SK-N-SH treated with all-trans-retinoic acid at 6 μM for 48 hours (cell line): ENCODE measurements around the gene BCAS2.

Experiments
- ARNTL ChIP-seq: fragments of 450-650 bp; formaldehyde crosslinking; IDR thresholded peaks from 2 replicates; pipeline ENCODE4 v1.5.0; 2020; ENCODE audit warnings: low read depth, mild to moderate bottlenecking, moderate library complexity, borderline replicate concordance
- BACH2 ChIP-seq: fragments of 250-450 bp; sonication (Bioruptor Pico); IDR thresholded peaks from 2 replicates; pipeline ENCODE4 v1.9.0; 2021; ENCODE audit warnings: mild to moderate bottlenecking, borderline replicate concordance
- CREB5 ChIP-seq: fragments of 250-450 bp; sonication (Bioruptor Pico); IDR thresholded peaks from 2 replicates; pipeline ENCODE4 v1.5.1; 2020; ENCODE audit warnings: low read depth, mild to moderate bottlenecking, moderate library complexity
- CSDC2 ChIP-seq: fragments of 250-450 bp; sonication (Bioruptor Pico); IDR thresholded peaks from 2 replicates; pipeline ENCODE4 v1.5.0; 2020; ENCODE audit warnings: mild to moderate bottlenecking, moderate library complexity
- GLIS3 ChIP-seq: fragments of 250-450 bp; sonication (Bioruptor Pico); IDR thresholded peaks from 2 replicates; pipeline ENCODE4 v1.5.0; 2020; ENCODE audit warnings: mild to moderate bottlenecking, moderate library complexity
- PPARA ChIP-seq: fragments of 250-450 bp; sonication (Bioruptor Pico); IDR thresholded peaks from 2 replicates; pipeline ENCODE4 v1.5.0; 2020; ENCODE audit warnings: mild to moderate bottlenecking, borderline replicate concordance
- RARB ChIP-seq: fragments of 250-450 bp; sonication (Bioruptor Pico); IDR thresholded peaks from 2 replicates; pipeline ENCODE4 v1.8.0; 2021; ENCODE audit warnings: mild to moderate bottlenecking, moderate library complexity
- TOX ChIP-seq: fragments of 250-450 bp; sonication (Bioruptor Pico); IDR thresholded peaks from 2 replicates; pipeline ENCODE4 v1.8.0; 2021; ENCODE audit warnings: mild to moderate bottlenecking, moderate library complexity, borderline replicate concordance
- ZC3H10 ChIP-seq: fragments of 250-450 bp; sonication (Bioruptor Pico); IDR thresholded peaks from 2 replicates; pipeline ENCODE4 v1.5.1; 2021; ENCODE audit warnings: mild to moderate bottlenecking, moderate library complexity
- ZFP30 ChIP-seq: fragments of 450-650 bp; formaldehyde crosslinking; IDR thresholded peaks from 2 replicates; pipeline ENCODE4 v1.5.0; 2022; ENCODE audit warnings: mild to moderate bottlenecking, moderate library complexity
- ZNF8 ChIP-seq: fragments of 450-650 bp; formaldehyde crosslinking; IDR thresholded peaks from 2 replicates; pipeline ENCODE4 v1.5.0; 2020; ENCODE audit warnings: mild to moderate bottlenecking, moderate library complexity
- TF ChIP-seq, protein P1 (sequence below): fragments of 250-450 bp; sonication (Bioruptor Pico); IDR thresholded peaks from 2 replicates; pipeline ENCODE4 v1.5.0; 2020; ENCODE audit warnings: mild to moderate bottlenecking, moderate library complexity

GRCh38 chr1:114620419-114620818 lies 39.0 kb upstream of the BCAS2 start:
- TF ChIP-seq RARB (CRISPR knock-in tag) (no peak), ZFP30 (no peak), ARNTL (CRISPR knock-in tag) (no peak), CREB5 (no peak), CSDC2 (CRISPR knock-in tag) (no peak), GLIS3 (CRISPR knock-in tag) (no peak), BACH2 (CRISPR knock-in tag) (no peak), TOX (CRISPR knock-in tag) (no peak), PPARA (CRISPR knock-in tag) (no peak), ZC3H10 (CRISPR knock-in tag) (no peak), ZNF8 (CRISPR knock-in tag) (no peak)
- TF ChIP-seq, protein P1, sequence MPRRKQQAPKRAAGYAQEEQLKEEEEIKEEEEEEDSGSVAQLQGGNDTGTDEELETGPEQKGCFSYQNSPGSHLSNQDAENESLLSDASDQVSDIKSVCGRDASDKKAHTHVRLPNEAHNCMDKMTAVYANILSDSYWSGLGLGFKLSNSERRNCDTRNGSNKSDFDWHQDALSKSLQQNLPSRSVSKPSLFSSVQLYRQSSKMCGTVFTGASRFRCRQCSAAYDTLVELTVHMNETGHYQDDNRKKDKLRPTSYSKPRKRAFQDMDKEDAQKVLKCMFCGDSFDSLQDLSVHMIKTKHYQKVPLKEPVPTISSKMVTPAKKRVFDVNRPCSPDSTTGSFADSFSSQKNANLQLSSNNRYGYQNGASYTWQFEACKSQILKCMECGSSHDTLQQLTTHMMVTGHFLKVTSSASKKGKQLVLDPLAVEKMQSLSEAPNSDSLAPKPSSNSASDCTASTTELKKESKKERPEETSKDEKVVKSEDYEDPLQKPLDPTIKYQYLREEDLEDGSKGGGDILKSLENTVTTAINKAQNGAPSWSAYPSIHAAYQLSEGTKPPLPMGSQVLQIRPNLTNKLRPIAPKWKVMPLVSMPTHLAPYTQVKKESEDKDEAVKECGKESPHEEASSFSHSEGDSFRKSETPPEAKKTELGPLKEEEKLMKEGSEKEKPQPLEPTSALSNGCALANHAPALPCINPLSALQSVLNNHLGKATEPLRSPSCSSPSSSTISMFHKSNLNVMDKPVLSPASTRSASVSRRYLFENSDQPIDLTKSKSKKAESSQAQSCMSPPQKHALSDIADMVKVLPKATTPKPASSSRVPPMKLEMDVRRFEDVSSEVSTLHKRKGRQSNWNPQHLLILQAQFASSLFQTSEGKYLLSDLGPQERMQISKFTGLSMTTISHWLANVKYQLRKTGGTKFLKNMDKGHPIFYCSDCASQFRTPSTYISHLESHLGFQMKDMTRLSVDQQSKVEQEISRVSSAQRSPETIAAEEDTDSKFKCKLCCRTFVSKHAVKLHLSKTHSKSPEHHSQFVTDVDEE (CRISPR knock-in tag), result no peak
